ENCODE measurements around the gene ZNF804B.

ZNF804B gene

DNA sequence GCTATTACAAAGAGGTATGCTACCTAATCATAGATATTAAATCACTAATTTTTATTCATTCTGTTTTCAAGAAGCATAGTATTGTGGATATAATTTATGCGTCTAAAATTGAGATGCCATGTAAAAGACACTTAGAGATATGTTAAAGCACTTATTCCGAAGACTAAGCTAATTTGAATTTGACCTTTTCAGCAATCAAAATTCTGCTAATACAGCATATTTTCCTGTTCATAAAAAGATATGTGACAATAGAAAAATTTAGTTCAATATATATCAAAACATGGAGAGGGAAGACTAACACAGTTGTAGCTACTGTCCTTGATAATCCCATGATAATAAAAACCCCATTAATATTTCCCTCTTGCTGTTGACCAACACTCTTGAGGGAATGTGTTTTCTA lies 422.6 kb downstream of the ZNF804B start:
- ATAC-seq, result no peak
- no peak for TF ChIP-seq ZNF565 (CRISPR knock-in tag; conservative IDR thresholded peaks at IDR 0.05; ENCODE audit: low read depth)
- TF ChIP-seq CREB5 (CRISPR knock-in tag; IDR thresholded peaks at IDR 0.05; ENCODE audit: low read depth), result no peak
- TF ChIP-seq OSR1 (CRISPR knock-in tag; IDR thresholded peaks at IDR 0.05), result no peak
- TF ChIP-seq ZFP3 (CRISPR knock-in tag; IDR thresholded peaks at IDR 0.05), result no peak
- TF ChIP-seq ARNTL (CRISPR knock-in tag; IDR thresholded peaks at IDR 0.05; ENCODE audit: borderline replicate concordance, low read depth), result no peak
- TF ChIP-seq ZNF8 (CRISPR knock-in tag; IDR thresholded peaks at IDR 0.05), result no peak
- TF ChIP-seq CSDC2 (CRISPR knock-in tag; IDR thresholded peaks at IDR 0.05), result no peak
- TF ChIP-seq ZC3H10 (CRISPR knock-in tag; IDR thresholded peaks at IDR 0.05), result no peak
- TF ChIP-seq BACH2 (CRISPR knock-in tag; IDR thresholded peaks at IDR 0.05; ENCODE audit: borderline replicate concordance), result no peak
- no peak for TF ChIP-seq POU6F1 (CRISPR knock-in tag; IDR thresholded peaks at IDR 0.05; ENCODE audit: borderline replicate concordance, low read depth)
- TF ChIP-seq GLIS3 (CRISPR knock-in tag; IDR thresholded peaks at IDR 0.05), result no peak
- no peak for TF ChIP-seq CSRNP3 (CRISPR knock-in tag; IDR thresholded peaks at IDR 0.05)
- TF ChIP-seq, protein P1, sequence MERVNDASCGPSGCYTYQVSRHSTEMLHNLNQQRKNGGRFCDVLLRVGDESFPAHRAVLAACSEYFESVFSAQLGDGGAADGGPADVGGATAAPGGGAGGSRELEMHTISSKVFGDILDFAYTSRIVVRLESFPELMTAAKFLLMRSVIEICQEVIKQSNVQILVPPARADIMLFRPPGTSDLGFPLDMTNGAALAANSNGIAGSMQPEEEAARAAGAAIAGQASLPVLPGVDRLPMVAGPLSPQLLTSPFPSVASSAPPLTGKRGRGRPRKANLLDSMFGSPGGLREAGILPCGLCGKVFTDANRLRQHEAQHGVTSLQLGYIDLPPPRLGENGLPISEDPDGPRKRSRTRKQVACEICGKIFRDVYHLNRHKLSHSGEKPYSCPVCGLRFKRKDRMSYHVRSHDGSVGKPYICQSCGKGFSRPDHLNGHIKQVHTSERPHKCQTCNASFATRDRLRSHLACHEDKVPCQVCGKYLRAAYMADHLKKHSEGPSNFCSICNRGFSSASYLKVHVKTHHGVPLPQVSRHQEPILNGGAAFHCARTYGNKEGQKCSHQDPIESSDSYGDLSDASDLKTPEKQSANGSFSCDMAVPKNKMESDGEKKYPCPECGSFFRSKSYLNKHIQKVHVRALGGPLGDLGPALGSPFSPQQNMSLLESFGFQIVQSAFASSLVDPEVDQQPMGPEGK (CRISPR knock-in tag; IDR thresholded peaks at IDR 0.05; ENCODE audit: borderline replicate concordance), result no peak
- TF ChIP-seq PPARA (CRISPR knock-in tag; IDR thresholded peaks at IDR 0.05; ENCODE audit: borderline replicate concordance), result no peak
- TF ChIP-seq ZNF70 (CRISPR knock-in tag; IDR thresholded peaks at IDR 0.05), result no peak
- TF ChIP-seq TCF4 (CRISPR knock-in tag; IDR thresholded peaks at IDR 0.05; ENCODE audit: borderline replicate concordance), result no peak
- no peak for TF ChIP-seq ESRRG (CRISPR knock-in tag; IDR thresholded peaks at IDR 0.05)

DNA sequence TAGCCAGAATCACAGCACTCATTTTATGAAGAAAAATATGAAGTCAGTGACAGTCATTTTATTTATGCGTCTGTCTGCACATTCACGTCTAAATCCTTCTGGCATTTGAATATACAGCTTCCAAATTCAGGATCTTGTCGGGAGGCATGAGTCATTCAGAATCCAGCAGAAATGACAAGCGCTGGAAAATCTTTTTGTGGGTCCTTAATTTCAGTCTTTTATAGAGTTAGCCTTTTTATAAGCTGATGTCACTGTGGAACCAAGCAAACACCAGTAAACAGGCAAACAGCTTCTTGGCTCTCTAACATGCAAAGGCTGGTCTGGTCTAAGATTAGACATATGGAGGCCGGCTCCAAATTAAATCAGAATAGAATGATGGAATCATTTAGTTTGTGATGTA lies 424.2 kb downstream of the ZNF804B start:
- no peak for ATAC-seq
- TF ChIP-seq TOX (CRISPR knock-in tag; IDR thresholded peaks at IDR 0.05; ENCODE audit: borderline replicate concordance), result no peak
- TF ChIP-seq ZFP30 (CRISPR knock-in tag; IDR thresholded peaks at IDR 0.05), result no peak
- no peak for TF ChIP-seq CSDC2 (CRISPR knock-in tag; IDR thresholded peaks at IDR 0.05)
- no peak for TF ChIP-seq CSRNP3 (CRISPR knock-in tag; IDR thresholded peaks at IDR 0.05)
- no peak for TF ChIP-seq SNAI2 (CRISPR knock-in tag; IDR thresholded peaks at IDR 0.05)

- ATAC-seq, result no peak
- TF ChIP-seq TCF4 (CRISPR knock-in tag; IDR thresholded peaks at IDR 0.05; ENCODE audit: borderline replicate concordance) (no peak), POU6F1 (CRISPR knock-in tag; IDR thresholded peaks at IDR 0.05; ENCODE audit: borderline replicate concordance, low read depth) (no peak), ARNTL (CRISPR knock-in tag; IDR thresholded peaks at IDR 0.05; ENCODE audit: borderline replicate concordance, low read depth) (no peak), ISL1 (CRISPR knock-in tag; IDR thresholded peaks at IDR 0.05) (no peak), RARB (CRISPR knock-in tag; IDR thresholded peaks at IDR 0.05) (no peak), ZNF565 (CRISPR knock-in tag; conservative IDR thresholded peaks at IDR 0.05; ENCODE audit: low read depth) (no peak), GLIS3 (CRISPR knock-in tag; IDR thresholded peaks at IDR 0.05) (no peak), SNAI2 (CRISPR knock-in tag; IDR thresholded peaks at IDR 0.05) (no peak), TSHZ2 (CRISPR knock-in tag; IDR thresholded peaks at IDR 0.05) (no peak), ZFP3 (CRISPR knock-in tag; IDR thresholded peaks at IDR 0.05) (no peak)
- TF ChIP-seq, protein P1 (CRISPR knock-in tag; IDR thresholded peaks at IDR 0.05; ENCODE audit: borderline replicate concordance), result no peak
These were observed 441.3 kb downstream of the ZNF804B start for GRCh38 chr7:89200758-89201157.

All from SK-N-SH treated with all-trans-retinoic acid at 6 μM for 48 hours (cell line).